ENCODE measurements around the gene GGTLC3.
"Not testable (repeated sequence)": the region's sequence is repeated elsewhere in the genome, so short reads cannot be mapped to it uniquely, and the experiment has no call there.

The GGTLC3 gene

DNA sequence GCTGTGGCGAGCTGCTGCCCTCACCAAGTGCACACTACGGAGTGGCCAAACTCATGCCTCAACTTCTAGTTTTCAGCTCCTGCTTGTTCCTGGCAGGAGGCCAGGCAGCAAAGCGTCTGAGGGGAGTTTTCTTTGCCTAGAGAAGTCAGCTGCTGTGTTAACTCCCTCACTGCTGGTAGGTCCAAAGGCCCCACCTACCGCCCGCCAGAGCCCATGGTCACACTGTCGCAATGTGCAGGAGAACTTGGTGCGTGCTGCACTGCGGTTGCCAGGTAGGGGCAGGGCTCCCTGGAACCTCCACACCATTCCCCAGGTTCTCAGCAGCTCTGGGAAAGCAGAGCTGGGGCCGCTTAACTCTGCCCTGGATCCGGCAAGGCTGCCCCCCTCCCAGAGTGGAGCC lies 5.6 kb downstream of the GGTLC3 start:
- not testable (repeated sequence) for DNase-seq

DNA sequence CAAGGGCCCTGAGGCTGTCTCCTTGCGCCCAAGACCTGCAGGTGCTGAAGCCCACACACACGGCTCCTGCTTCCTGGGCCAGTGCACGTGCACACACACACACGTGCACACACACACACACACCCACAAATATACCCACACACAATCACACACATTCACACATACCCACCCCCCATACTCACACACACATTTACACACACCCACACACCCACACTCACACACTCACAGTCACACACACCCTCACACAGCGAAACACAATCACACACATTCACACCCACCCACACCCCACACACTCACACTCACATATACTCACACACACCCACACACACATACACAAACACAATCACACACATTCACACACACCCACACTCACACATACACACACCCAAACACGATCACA lies 6.6 kb downstream of the GGTLC3 start:
- not testable (repeated sequence) for DNase-seq

DNA sequence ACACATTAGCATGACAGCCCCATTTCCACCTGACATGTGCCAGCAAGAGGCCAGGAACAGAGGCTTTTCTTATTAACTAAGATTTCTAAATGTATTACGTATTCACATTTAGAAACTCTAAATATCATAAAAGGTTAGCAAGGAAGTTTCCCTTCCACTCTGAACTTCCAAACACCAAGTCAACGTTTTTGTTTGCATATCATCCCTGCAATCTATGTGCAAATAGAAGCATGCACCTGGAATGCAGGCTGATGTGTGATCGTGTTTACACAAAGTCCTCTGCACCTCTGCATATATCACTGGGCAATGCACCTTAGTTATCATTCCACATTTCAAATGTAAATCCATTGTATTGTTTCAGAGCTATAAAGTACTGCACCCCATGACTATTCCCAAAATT lies 21.7 kb downstream of the GGTLC3 start:
- DNase-seq, result not testable (repeated sequence)

Measured in SW 1271 (cell line).